ENCODE data around the gene AGXT. TPM values are rescaled to one million over a fixed set of nuclear protein-coding genes. Genes with fewer than 3 reads are reported as not detected.

The AGXT gene
- total RNA-seq, 1 donor from 2014 or later = not detected

DNA sequence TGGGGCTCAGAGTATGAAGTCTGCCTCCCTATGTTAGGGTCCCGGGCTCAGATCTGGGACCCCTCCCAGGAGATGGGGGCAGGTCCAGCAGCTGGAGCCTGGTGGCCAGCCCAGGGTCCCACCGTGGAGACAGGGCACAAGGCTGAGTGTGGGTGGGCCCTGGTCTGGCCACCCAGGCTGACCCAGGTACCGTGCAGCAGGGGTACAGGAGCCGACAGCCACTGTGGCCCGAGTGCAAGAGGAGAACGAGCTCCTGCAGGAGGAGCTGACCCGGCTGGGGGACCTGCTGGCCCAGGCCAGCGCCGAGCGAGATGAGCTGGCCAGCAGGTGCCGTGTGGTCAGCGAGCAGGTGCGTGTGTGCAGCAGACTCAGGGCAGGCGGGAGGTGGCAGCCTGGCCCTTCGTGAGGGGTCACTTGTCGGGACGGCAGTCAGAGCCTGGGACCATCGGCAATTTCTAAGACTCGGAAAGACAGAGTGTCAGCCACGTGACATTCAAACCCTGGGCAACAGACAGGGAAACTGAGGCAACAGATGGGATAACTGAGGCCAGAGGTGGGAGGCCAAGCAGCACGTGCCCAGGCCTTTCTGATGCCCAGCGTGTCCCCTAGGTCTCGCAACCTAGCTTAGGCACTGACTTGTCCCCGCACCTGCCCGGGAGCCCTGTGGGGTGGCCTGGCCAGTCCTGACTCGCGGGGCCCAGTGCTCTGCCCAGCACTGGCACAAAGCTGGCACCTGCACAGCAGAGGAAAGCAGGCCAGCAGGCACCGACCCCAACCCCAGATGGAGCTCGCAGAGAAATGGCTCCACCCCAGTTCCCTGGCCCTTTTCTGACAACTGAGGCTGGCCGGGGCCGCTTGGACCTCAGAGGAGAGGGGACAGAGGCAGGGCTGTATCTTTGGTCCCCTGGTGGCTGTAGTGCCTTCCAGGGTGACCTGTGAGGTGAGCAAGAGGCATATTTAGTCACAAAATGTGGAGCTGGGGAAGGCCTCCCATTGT lies 51.5 kb downstream of the AGXT start:
- Histone ChIP-seq H3K4me1 (peaks cover 49% of the 10 kb centered on the region), H3K9me3 (no peaks in the 10 kb centered on the region), H3K27ac (peak overlapping the region; percentile 84), H3K36me3 (no peaks in the 10 kb centered on the region), H3K4me3 (no peak overlapping the region), H3K27me3 (no peaks in the 10 kb centered on the region)
- intact Hi-C loops (cut with DNase I) = loop anchor here (5.0 kb wide), 1 partner anchor 72 kb away; no protein-coding TSS in a partner anchor
- no peak for TF ChIP-seq POLR2AphosphoS5 (IDR thresholded peaks at IDR 0.05; ENCODE audit: insufficient read depth in 1 of 2, low read depth in 1 of 2)
- TF ChIP-seq POLR2A (IDR thresholded peaks at IDR 0.05) = no peak
- TF ChIP-seq, protein P1, sequence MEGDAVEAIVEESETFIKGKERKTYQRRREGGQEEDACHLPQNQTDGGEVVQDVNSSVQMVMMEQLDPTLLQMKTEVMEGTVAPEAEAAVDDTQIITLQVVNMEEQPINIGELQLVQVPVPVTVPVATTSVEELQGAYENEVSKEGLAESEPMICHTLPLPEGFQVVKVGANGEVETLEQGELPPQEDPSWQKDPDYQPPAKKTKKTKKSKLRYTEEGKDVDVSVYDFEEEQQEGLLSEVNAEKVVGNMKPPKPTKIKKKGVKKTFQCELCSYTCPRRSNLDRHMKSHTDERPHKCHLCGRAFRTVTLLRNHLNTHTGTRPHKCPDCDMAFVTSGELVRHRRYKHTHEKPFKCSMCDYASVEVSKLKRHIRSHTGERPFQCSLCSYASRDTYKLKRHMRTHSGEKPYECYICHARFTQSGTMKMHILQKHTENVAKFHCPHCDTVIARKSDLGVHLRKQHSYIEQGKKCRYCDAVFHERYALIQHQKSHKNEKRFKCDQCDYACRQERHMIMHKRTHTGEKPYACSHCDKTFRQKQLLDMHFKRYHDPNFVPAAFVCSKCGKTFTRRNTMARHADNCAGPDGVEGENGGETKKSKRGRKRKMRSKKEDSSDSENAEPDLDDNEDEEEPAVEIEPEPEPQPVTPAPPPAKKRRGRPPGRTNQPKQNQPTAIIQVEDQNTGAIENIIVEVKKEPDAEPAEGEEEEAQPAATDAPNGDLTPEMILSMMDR (IDR thresholded peaks at IDR 0.05) = no peak
- peak in 1 of 2 donors; percentile 83 for DNase-seq (ENCODE audit: extremely low spot score in 2 of 2)

- no peaks in the 10 kb centered on the region for H3K27me3 ChIP-seq
- DNase-seq (ENCODE audit: extremely low spot score in 2 of 2) = peak in 1 of 2 donors; percentile 83
- intact Hi-C loops (cut with DNase I) = no loop called here
- H3K36me3 ChIP-seq = no peaks in the 10 kb centered on the region
- no peaks in the 10 kb centered on the region for H3K9me3 ChIP-seq
- TF ChIP-seq POLR2A (IDR thresholded peaks at IDR 0.05) = no peak
- TF ChIP-seq, protein P1 (IDR thresholded peaks at IDR 0.05) = no peak
- no peak for TF ChIP-seq POLR2AphosphoS5 (IDR thresholded peaks at IDR 0.05; ENCODE audit: insufficient read depth in 1 of 2, low read depth in 1 of 2)
- peak overlapping the region; percentile 84 for H3K27ac ChIP-seq
- peaks cover 42% of the 10 kb centered on the region for H3K4me1 ChIP-seq
- H3K4me3 ChIP-seq = no peak overlapping the region
Measured at GRCh38 chr2:240920783-240921231, 52.2 kb downstream of the AGXT start.

- no peak overlapping the region for H3K4me3 ChIP-seq
- peaks cover 35% of the 10 kb centered on the region for H3K4me1 ChIP-seq
- H3K27ac ChIP-seq = peak overlapping the region; percentile 84
- TF ChIP-seq POLR2AphosphoS5 (IDR thresholded peaks at IDR 0.05; ENCODE audit: insufficient read depth in 1 of 2, low read depth in 1 of 2) = peak in 1 of 2 donors; percentile 40
- TF ChIP-seq POLR2A (IDR thresholded peaks at IDR 0.05) = no peak
- H3K36me3 ChIP-seq = no peaks in the 10 kb centered on the region
- intact Hi-C loops (cut with DNase I) = no loop called here
- peak in 1 of 2 donors; percentile 86 for DNase-seq (ENCODE audit: extremely low spot score in 2 of 2)
- no peaks in the 10 kb centered on the region for H3K9me3 ChIP-seq
- H3K27me3 ChIP-seq = no peaks in the 10 kb centered on the region
Measured at GRCh38 chr2:240921311-240921994, 52.8 kb downstream of the AGXT start.

DNA sequence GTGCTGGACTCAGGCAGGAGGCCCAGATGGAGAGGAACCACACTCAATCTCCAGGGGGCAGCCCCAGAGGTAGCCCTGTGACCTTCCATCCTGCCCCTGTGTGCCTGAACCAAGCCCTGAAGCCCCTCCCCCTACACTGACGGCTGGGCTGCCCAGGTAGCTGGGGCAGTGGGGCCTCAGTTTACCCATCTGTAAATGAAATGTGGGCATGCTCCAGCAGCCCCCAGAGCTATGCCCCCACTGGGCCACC lies 53.3 kb downstream of the AGXT start:
- no peak for TF ChIP-seq POLR2A (IDR thresholded peaks at IDR 0.05)
- no peak for TF ChIP-seq POLR2AphosphoS5 (IDR thresholded peaks at IDR 0.05; ENCODE audit: insufficient read depth in 1 of 2, low read depth in 1 of 2)
- TF ChIP-seq, protein P1 (IDR thresholded peaks at IDR 0.05) = no peak
- Histone ChIP-seq H3K4me3 (no peak overlapping the region), H3K9me3 (no peaks in the 10 kb centered on the region), H3K4me1 (peaks cover 30% of the 10 kb centered on the region), H3K36me3 (no peaks in the 10 kb centered on the region), H3K27ac (no peak overlapping the region), H3K27me3 (no peaks in the 10 kb centered on the region)
- DNase-seq (ENCODE audit: extremely low spot score in 2 of 2) = no peak
- intact Hi-C loops (cut with DNase I) = no loop called here

- no peaks in the 10 kb centered on the region for H3K27me3 ChIP-seq
- DNase-seq (ENCODE audit: extremely low spot score in 2 of 2) = peak in 1 of 2 donors; percentile 82
- no peak overlapping the region for H3K4me3 ChIP-seq
- TF ChIP-seq POLR2AphosphoS5 (IDR thresholded peaks at IDR 0.05; ENCODE audit: insufficient read depth in 1 of 2, low read depth in 1 of 2) (no peak), POLR2A (IDR thresholded peaks at IDR 0.05) (no peak)
- TF ChIP-seq, protein P1 (IDR thresholded peaks at IDR 0.05) = no peak
- no peaks in the 10 kb centered on the region for H3K9me3 ChIP-seq
- no peaks in the 10 kb centered on the region for H3K36me3 ChIP-seq
- peaks cover 25% of the 10 kb centered on the region for H3K4me1 ChIP-seq
- intact Hi-C loops (cut with DNase I) = no loop called here
- no peak overlapping the region for H3K27ac ChIP-seq
Measured at GRCh38 chr2:240922245-240922981, 53.8 kb downstream of the AGXT start.

Data from vagina (tissue), 2 donors.